Fibroblast of lung (primary cell): ENCODE measurements around the gene CD109. TPM values are rescaled to one million over a fixed set of nuclear protein-coding genes. Genes with fewer than 3 reads are reported as not detected.

Experiments
- DNase-seq, 2 donors: peaks; one replicate each; pipeline versions ENCODE4 v3.0.0 to v3.0.0-alpha.2; 2010; ENCODE audit warnings: low read depth in 2 of 2
- H2AFZ ChIP-seq: 2 replicates; pipeline ENCODE4 v1.5.1; 2012; ENCODE audit warnings: low read length, control low read depth, inconsistent platforms
- H3K27ac ChIP-seq: 2 replicates; pipeline ENCODE4 v1.5.1; 2011; ENCODE audit warnings: low read length, control low read depth; ENCODE audit not compliant: insufficient read depth
- H3K27me3 ChIP-seq: 2 replicates; pipeline ENCODE4 v1.5.1; 2011; ENCODE audit warnings: mild to moderate bottlenecking, low read length; ENCODE audit not compliant: control insufficient read depth, insufficient read depth
- H3K36me3 ChIP-seq: 2 replicates; pipeline ENCODE4 v1.5.1; 2011; ENCODE audit warnings: low read length; ENCODE audit not compliant: control insufficient read depth, insufficient read depth
- H3K4me1 ChIP-seq: 2 replicates; pipeline ENCODE4 v1.5.1; 2011; ENCODE audit warnings: low read length; ENCODE audit not compliant: control insufficient read depth, insufficient read depth; ENCODE audit errors: extremely low read depth
- H3K4me2 ChIP-seq: 2 replicates; pipeline ENCODE4 v1.5.1; 2011; ENCODE audit warnings: low read length, control low read depth; ENCODE audit not compliant: insufficient read depth; ENCODE audit errors: extremely low read depth
- H3K4me3 ChIP-seq, 4 experiments: fragments of 200-600 bp in 1 of 4; sonication (generic) in 1 of 4; replicated peaks in 1 of 4; 2 replicates each; pipeline ENCODE4 v1.5.1; 2011 to 2016; ENCODE audit warnings: low read length in 4 of 4, low read depth in 3 of 4, mild to moderate bottlenecking in 3 of 4, control low read depth in 2 of 4, inconsistent platforms in 1 of 4, mixed read lengths in 1 of 4; ENCODE audit not compliant: insufficient read depth in 1 of 4; ENCODE audit errors: control extremely low read depth in 1 of 4
- H3K79me2 ChIP-seq: 2 replicates; pipeline ENCODE4 v1.5.1; 2012; ENCODE audit warnings: mild to moderate bottlenecking, low read length, inconsistent platforms; ENCODE audit not compliant: control insufficient read depth, insufficient read depth
- H3K9ac ChIP-seq: 2 replicates; pipeline ENCODE4 v1.5.1; 2011; ENCODE audit warnings: mild to moderate bottlenecking, low read length, control low read depth; ENCODE audit not compliant: insufficient read depth
- H3K9me3 ChIP-seq: 2 replicates; pipeline ENCODE4 v1.5.1; 2012; ENCODE audit warnings: low read depth, low read length; ENCODE audit not compliant: control insufficient read depth, insufficient read depth
- H4K20me1 ChIP-seq: 2 replicates; pipeline ENCODE4 v1.5.1; 2011; ENCODE audit warnings: low read length; ENCODE audit not compliant: control insufficient read depth, insufficient read depth; ENCODE audit errors: extremely low read depth
- CTCF ChIP-seq, 2 donors: IDR thresholded peaks in 1 of 2; conservative IDR thresholded peaks in 1 of 2; 1 replicate in 1 of 2; 2 replicates in 1 of 2; pipeline ENCODE4 v1.5.1; 2011 to 2012; ENCODE audit warnings: low read length in 2 of 2, control low read depth in 1 of 2, inconsistent platforms in 1 of 2, low read depth in 1 of 2, mild to moderate bottlenecking in 1 of 2
- EZH2 ChIP-seq: IDR thresholded peaks from 2 replicates; pipeline ENCODE4 v1.5.1; 2012; ENCODE audit warnings: low read length, control low read depth, mild to moderate bottlenecking; ENCODE audit errors: missing control alignments
- polyA plus RNA-seq, 2 donors: library from polyadenylated mRNA; depleted of rRNA in 1 of 2; stranded (reverse) in 1 of 2; unstranded in 1 of 2; fragments of >200 nt; gene quantifications; 2 replicates each; pipeline ENCODE4 v1.2.1, GENCODE V29; 2011 to 2012; ENCODE audit warnings: missing spikeins in 1 of 2
- total RNA-seq: library from RNA; depleted of rRNA; stranded (reverse); fragments of >200 nt; gene quantifications from 2 replicates; pipeline ENCODE4 v1.2.1, GENCODE V29; 2014

CD109 gene
- total and polyA plus RNA-seq, 2 donors (not counting 1 experiment from before 2014, with no cell fraction given), result 48.4 to 51.2 TPM

- H3K9ac ChIP-seq, result no peak overlapping the region
Observed at GRCh38 chr6:73769976-73770375, 74.0 kb downstream of the CD109 start.

DNA sequence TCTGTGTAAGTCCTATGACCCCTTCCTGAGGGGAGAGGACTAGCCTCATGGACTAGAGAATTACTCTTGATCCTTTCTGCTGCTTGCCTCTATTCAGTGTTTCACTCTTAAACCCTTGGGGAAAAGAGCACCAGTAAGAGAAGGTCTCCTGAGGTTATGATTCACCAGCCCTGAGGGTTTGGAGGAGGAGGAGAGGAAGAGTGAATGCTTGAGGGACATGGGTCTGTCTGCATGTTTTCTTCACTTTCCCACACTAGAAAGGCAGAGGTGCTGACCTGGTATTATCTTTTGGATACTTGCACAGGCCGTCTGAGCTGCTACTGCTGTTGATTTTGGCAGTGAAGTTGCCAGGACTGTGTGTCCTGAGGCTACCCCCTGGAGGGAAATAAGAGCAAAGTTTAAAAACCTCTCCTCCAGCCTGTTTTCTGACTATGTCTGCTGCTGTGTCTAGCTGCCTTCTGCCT lies 78.3 kb downstream of the CD109 start:
- no peak for TF ChIP-seq EZH2
- TF ChIP-seq CTCF (conservative IDR thresholded peaks at IDR 0.05 in 1 of 2, IDR thresholded peaks at IDR 0.05 in 1 of 2; ENCODE audit: low read depth in 1 of 2, low read length in 2 of 2), result no peak
- DNase-seq, result peak; percentile 85 to 91

More at GRCh38 chr6:73769976-73770375, 74.0 kb downstream of the CD109 start:
- TF ChIP-seq CTCF (conservative IDR thresholded peaks at IDR 0.05 in 1 of 2, IDR thresholded peaks at IDR 0.05 in 1 of 2; ENCODE audit: low read depth in 1 of 2, low read length in 2 of 2) (no peak), EZH2 (no peak)
- H3K36me3 ChIP-seq, result peaks cover 2% of the 10 kb centered on the region
- no peak overlapping the region for H3K4me2 ChIP-seq
- H3K27ac ChIP-seq, result no peak overlapping the region
- H3K4me3 ChIP-seq, result no peak overlapping the region
- no peak overlapping the region for H2AFZ ChIP-seq
- H4K20me1 ChIP-seq, result peaks cover 2% of the 10 kb centered on the region
- no peaks in the 10 kb centered on the region for H3K79me2 ChIP-seq
- no peaks in the 10 kb centered on the region for H3K9me3 ChIP-seq
- H3K27me3 ChIP-seq, result no peaks in the 10 kb centered on the region
- peaks cover 2% of the 10 kb centered on the region for H3K4me1 ChIP-seq
- DNase-seq, result no peak

GRCh38 chr6:73779943-73780342 lies 83.9 kb downstream of the CD109 start:
- no peak for DNase-seq
- H3K9me3 ChIP-seq, result no peaks in the 10 kb centered on the region
- H3K79me2 ChIP-seq, result no peaks in the 10 kb centered on the region
- TF ChIP-seq EZH2 (no peak), CTCF (conservative IDR thresholded peaks at IDR 0.05 in 1 of 2, IDR thresholded peaks at IDR 0.05 in 1 of 2; ENCODE audit: low read depth in 1 of 2, low read length in 2 of 2) (no peak)
- no peaks in the 10 kb centered on the region for H3K4me1 ChIP-seq
- no peaks in the 10 kb centered on the region for H4K20me1 ChIP-seq
- H3K4me2 ChIP-seq, result no peak overlapping the region
- no peak overlapping the region for H3K4me3 ChIP-seq
- no peaks in the 10 kb centered on the region for H3K27me3 ChIP-seq
- H3K9ac ChIP-seq, result no peak overlapping the region
- H2AFZ ChIP-seq, result no peak overlapping the region
- H3K27ac ChIP-seq, result no peak overlapping the region
- H3K36me3 ChIP-seq, result no peaks in the 10 kb centered on the region

More for the DNA sequence above, 78.3 kb downstream of the CD109 start:
- Histone ChIP-seq H3K36me3 (no peaks in the 10 kb centered on the region), H3K9ac (no peak overlapping the region), H2AFZ (peak overlapping the region; percentile 35), H3K27ac (no peak overlapping the region), H3K4me3 (no peak overlapping the region), H4K20me1 (peaks cover 2% of the 10 kb centered on the region), H3K79me2 (no peaks in the 10 kb centered on the region), H3K4me1 (peaks cover 2% of the 10 kb centered on the region), H3K9me3 (no peaks in the 10 kb centered on the region), H3K4me2 (no peak overlapping the region), H3K27me3 (no peaks in the 10 kb centered on the region)
